ENCODE measurements around the gene KRTAP2-2.

The KRTAP2-2 gene

GRCh38 chr17:41018541-41018940 is 36.5 kb downstream of the KRTAP2-2 start:
- TF ChIP-seq POLR2A (IDR thresholded peaks at IDR 0.05; ENCODE audit: low read depth, low read length): no peak
- no peak for TF ChIP-seq TAF1 (IDR thresholded peaks at IDR 0.05; ENCODE audit: low read depth, low read length)
- no peak for TF ChIP-seq SPI1 (IDR thresholded peaks at IDR 0.05; ENCODE audit: low read depth, low read length)
- TF ChIP-seq POLR2AphosphoS5 (IDR thresholded peaks at IDR 0.05; ENCODE audit: low read depth, low read length): no peak
- TF ChIP-seq POU2F2 (IDR thresholded peaks at IDR 0.05; ENCODE audit: low read depth, low read length): no peak
- TF ChIP-seq PAX5 (IDR thresholded peaks at IDR 0.05; ENCODE audit: insufficient read depth, low read length, severe bottlenecking): no peak
- FAIRE-seq (no peak), DNase-seq (ENCODE audit: insufficient read length, low spot score) (no peak)

- TF ChIP-seq POLR2A (IDR thresholded peaks at IDR 0.05; ENCODE audit: low read depth, low read length) (no peak), SPI1 (IDR thresholded peaks at IDR 0.05; ENCODE audit: low read depth, low read length) (no peak), POLR2AphosphoS5 (IDR thresholded peaks at IDR 0.05; ENCODE audit: low read depth, low read length) (no peak), TAF1 (IDR thresholded peaks at IDR 0.05; ENCODE audit: low read depth, low read length) (no peak), POU2F2 (IDR thresholded peaks at IDR 0.05; ENCODE audit: low read depth, low read length) (no peak)
- DNase-seq (ENCODE audit: insufficient read length, low spot score) (no peak), FAIRE-seq (no peak)
Observed at GRCh38 chr17:41016578-41017215, 38.3 kb downstream of the KRTAP2-2 start.

- DNase-seq (ENCODE audit: insufficient read length, low spot score) (no peak), FAIRE-seq (no peak)
- TF ChIP-seq POLR2A (IDR thresholded peaks at IDR 0.05; ENCODE audit: low read depth, low read length): no peak
- TF ChIP-seq SPI1 (IDR thresholded peaks at IDR 0.05; ENCODE audit: low read depth, low read length): no peak
- no peak for TF ChIP-seq POU2F2 (IDR thresholded peaks at IDR 0.05; ENCODE audit: low read depth, low read length)
- TF ChIP-seq TAF1 (IDR thresholded peaks at IDR 0.05; ENCODE audit: low read depth, low read length): no peak
- no peak for TF ChIP-seq PAX5 (IDR thresholded peaks at IDR 0.05; ENCODE audit: insufficient read depth, low read length, severe bottlenecking)
- TF ChIP-seq POLR2AphosphoS5 (IDR thresholded peaks at IDR 0.05; ENCODE audit: low read depth, low read length): no peak
Observed at GRCh38 chr17:41015454-41015853, 39.6 kb downstream of the KRTAP2-2 start.

- no peak for FAIRE-seq
- TF ChIP-seq SPI1 (IDR thresholded peaks at IDR 0.05; ENCODE audit: low read depth, low read length) (no peak), POLR2A (IDR thresholded peaks at IDR 0.05; ENCODE audit: low read depth, low read length) (no peak), POLR2AphosphoS5 (IDR thresholded peaks at IDR 0.05; ENCODE audit: low read depth, low read length) (no peak), POU2F2 (IDR thresholded peaks at IDR 0.05; ENCODE audit: low read depth, low read length) (no peak), TAF1 (IDR thresholded peaks at IDR 0.05; ENCODE audit: low read depth, low read length) (no peak), PAX5 (IDR thresholded peaks at IDR 0.05; ENCODE audit: insufficient read depth, low read length, severe bottlenecking) (no peak)
- no peak for DNase-seq (ENCODE audit: insufficient read length, low spot score)
Observed at GRCh38 chr17:41013606-41014005, 41.4 kb downstream of the KRTAP2-2 start.

GRCh38 chr17:41013181-41013580 is 41.8 kb downstream of the KRTAP2-2 start:
- FAIRE-seq: no peak
- no peak for DNase-seq (ENCODE audit: insufficient read length, low spot score)
- TF ChIP-seq POU2F2 (IDR thresholded peaks at IDR 0.05; ENCODE audit: low read depth, low read length): no peak
- TF ChIP-seq PAX5 (IDR thresholded peaks at IDR 0.05; ENCODE audit: insufficient read depth, low read length, severe bottlenecking): no peak
- no peak for TF ChIP-seq POLR2AphosphoS5 (IDR thresholded peaks at IDR 0.05; ENCODE audit: low read depth, low read length)

GRCh38 chr17:41012326-41013120 is 42.5 kb downstream of the KRTAP2-2 start:
- DNase-seq (ENCODE audit: insufficient read length, low spot score) (no peak), FAIRE-seq (no peak)
- TF ChIP-seq POU2F2 (IDR thresholded peaks at IDR 0.05; ENCODE audit: low read depth, low read length) (no peak), TAF1 (IDR thresholded peaks at IDR 0.05; ENCODE audit: low read depth, low read length) (no peak), SPI1 (IDR thresholded peaks at IDR 0.05; ENCODE audit: low read depth, low read length) (no peak), POLR2A (IDR thresholded peaks at IDR 0.05; ENCODE audit: low read depth, low read length) (no peak), PAX5 (IDR thresholded peaks at IDR 0.05; ENCODE audit: insufficient read depth, low read length, severe bottlenecking) (no peak), POLR2AphosphoS5 (IDR thresholded peaks at IDR 0.05; ENCODE audit: low read depth, low read length) (no peak)

GRCh38 chr17:41010441-41010840 is 44.6 kb downstream of the KRTAP2-2 start:
- FAIRE-seq (no peak), DNase-seq (ENCODE audit: insufficient read length, low spot score) (no peak)
- TF ChIP-seq POLR2A (IDR thresholded peaks at IDR 0.05; ENCODE audit: low read depth, low read length) (no peak), POU2F2 (IDR thresholded peaks at IDR 0.05; ENCODE audit: low read depth, low read length) (no peak), POLR2AphosphoS5 (IDR thresholded peaks at IDR 0.05; ENCODE audit: low read depth, low read length) (no peak), PAX5 (IDR thresholded peaks at IDR 0.05; ENCODE audit: insufficient read depth, low read length, severe bottlenecking) (no peak), SPI1 (IDR thresholded peaks at IDR 0.05; ENCODE audit: low read depth, low read length) (no peak), TAF1 (IDR thresholded peaks at IDR 0.05; ENCODE audit: low read depth, low read length) (no peak)

GRCh38 chr17:41009936-41010335 is 45.1 kb downstream of the KRTAP2-2 start:
- FAIRE-seq: no peak
- DNase-seq (ENCODE audit: insufficient read length, low spot score): no peak
- no peak for TF ChIP-seq POU2F2 (IDR thresholded peaks at IDR 0.05; ENCODE audit: low read depth, low read length)
- TF ChIP-seq SPI1 (IDR thresholded peaks at IDR 0.05; ENCODE audit: low read depth, low read length): no peak
- TF ChIP-seq POLR2AphosphoS5 (IDR thresholded peaks at IDR 0.05; ENCODE audit: low read depth, low read length): no peak
- TF ChIP-seq PAX5 (IDR thresholded peaks at IDR 0.05; ENCODE audit: insufficient read depth, low read length, severe bottlenecking): no peak
- no peak for TF ChIP-seq POLR2A (IDR thresholded peaks at IDR 0.05; ENCODE audit: low read depth, low read length)
- TF ChIP-seq TAF1 (IDR thresholded peaks at IDR 0.05; ENCODE audit: low read depth, low read length): no peak

- FAIRE-seq (no peak), DNase-seq (ENCODE audit: insufficient read length, low spot score) (no peak)
- TF ChIP-seq SPI1 (IDR thresholded peaks at IDR 0.05; ENCODE audit: low read depth, low read length) (no peak), POU2F2 (IDR thresholded peaks at IDR 0.05; ENCODE audit: low read depth, low read length) (no peak), PAX5 (IDR thresholded peaks at IDR 0.05; ENCODE audit: insufficient read depth, low read length, severe bottlenecking) (no peak), POLR2AphosphoS5 (IDR thresholded peaks at IDR 0.05; ENCODE audit: low read depth, low read length) (no peak), TAF1 (IDR thresholded peaks at IDR 0.05; ENCODE audit: low read depth, low read length) (no peak), POLR2A (IDR thresholded peaks at IDR 0.05; ENCODE audit: low read depth, low read length) (no peak)
Observed at GRCh38 chr17:41009301-41009760, 45.7 kb downstream of the KRTAP2-2 start.

All from GM12891 (cell line).